HEK293T (cell line): Measurements from ENCODE around the gene WDR73.

Experiments used
- BHLHE40 ChIP-seq: fragments of 450-650 bp; IDR thresholded peaks from 2 replicates; pipeline ENCODE4 v1.6.1; 2016; ENCODE audit warnings: mild to moderate bottlenecking, moderate library complexity, borderline replicate concordance
- ELF4 ChIP-seq: fragments of 450-650 bp; IDR thresholded peaks from 2 replicates; pipeline ENCODE4 v1.6.1; 2017; ENCODE audit warnings: antibody characterized with exemption
- FOXK2 ChIP-seq: fragments of 450-650 bp; IDR thresholded peaks from 2 replicates; pipeline ENCODE4 v1.6.1; 2016; ENCODE audit warnings: mild to moderate bottlenecking
- NFRKB ChIP-seq: fragments of 450-650 bp; IDR thresholded peaks from 2 replicates; pipeline ENCODE4 v1.6.1; 2016; ENCODE audit warnings: mild to moderate bottlenecking, moderate library complexity
- SP1 ChIP-seq: fragments of 450-650 bp; IDR thresholded peaks from 2 replicates; pipeline ENCODE4 v1.6.1; 2017
- SUZ12 ChIP-seq: fragments of 450-650 bp; IDR thresholded peaks from 2 replicates; pipeline ENCODE4 v1.6.1; 2016; ENCODE audit warnings: mild to moderate bottlenecking
- TARDBP ChIP-seq: fragments of 450-650 bp; IDR thresholded peaks from 2 replicates; pipeline ENCODE4 v1.6.1; 2016
- ZNF384 ChIP-seq: fragments of 450-650 bp; IDR thresholded peaks from 2 replicates; pipeline ENCODE4 v1.6.1; 2016

DNA sequence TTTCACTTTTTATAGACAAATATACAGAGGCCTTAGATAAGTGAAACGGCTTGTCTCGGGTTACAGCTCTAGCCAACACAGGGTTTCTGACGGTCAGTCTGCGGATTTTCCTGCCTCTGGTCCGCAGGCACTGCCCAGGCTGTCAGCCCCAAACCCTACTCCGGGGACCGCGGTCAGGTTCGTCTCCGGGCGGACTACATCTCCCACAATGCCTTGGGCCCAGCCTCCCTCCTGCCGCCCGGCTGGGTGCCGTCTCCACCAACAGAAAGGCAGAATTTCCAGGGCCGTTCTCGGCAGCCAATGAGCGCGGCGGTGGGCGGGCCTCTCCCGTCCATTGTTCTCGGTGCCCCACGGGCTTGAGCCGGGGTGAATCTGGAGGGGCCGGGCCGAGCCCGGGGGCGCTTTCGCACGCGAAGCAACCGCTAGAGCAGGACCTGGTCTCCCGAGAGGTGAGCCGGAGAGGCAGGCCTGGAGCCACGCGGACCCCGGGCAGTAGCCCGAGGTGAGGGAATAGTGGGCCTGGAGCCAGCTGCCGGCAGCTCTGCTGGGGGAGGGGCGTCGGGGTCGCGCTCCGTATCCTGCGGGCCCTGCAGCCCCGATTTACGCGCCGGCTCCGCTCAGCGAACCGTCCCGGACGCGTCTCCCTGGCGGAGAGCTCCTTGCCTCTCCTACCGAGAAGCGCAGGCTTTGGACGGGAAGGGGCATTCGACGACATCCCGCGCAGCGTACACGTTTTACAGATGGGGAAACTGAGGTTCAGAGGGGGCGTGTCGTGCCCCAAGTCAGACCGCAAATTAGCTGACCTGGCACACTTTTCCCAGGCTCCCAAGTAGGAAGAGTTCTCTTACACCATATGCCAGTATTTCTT, 53.2 kb downstream of the WDR73 start, which contains the start of gene ZSCAN2:
- TF ChIP-seq NFRKB (no peak), BHLHE40 (no peak), ELF4 (no peak), FOXK2 (no peak), ZNF384 (no peak), SP1 (no peak), TARDBP (no peak), SUZ12 (no peak)
